ENCODE data around the gene RYR2.
"Not testable (repeated sequence)": the region's sequence is repeated elsewhere in the genome, so short reads cannot be mapped to it uniquely, and the experiment has no call there.

The RYR2 gene

GRCh38 chr1:237074371-237075117 lies 32.6 kb downstream of the RYR2 start:
- peak; percentile 7 for DNase-seq (ENCODE audit: low read depth, low spot score)

DNA sequence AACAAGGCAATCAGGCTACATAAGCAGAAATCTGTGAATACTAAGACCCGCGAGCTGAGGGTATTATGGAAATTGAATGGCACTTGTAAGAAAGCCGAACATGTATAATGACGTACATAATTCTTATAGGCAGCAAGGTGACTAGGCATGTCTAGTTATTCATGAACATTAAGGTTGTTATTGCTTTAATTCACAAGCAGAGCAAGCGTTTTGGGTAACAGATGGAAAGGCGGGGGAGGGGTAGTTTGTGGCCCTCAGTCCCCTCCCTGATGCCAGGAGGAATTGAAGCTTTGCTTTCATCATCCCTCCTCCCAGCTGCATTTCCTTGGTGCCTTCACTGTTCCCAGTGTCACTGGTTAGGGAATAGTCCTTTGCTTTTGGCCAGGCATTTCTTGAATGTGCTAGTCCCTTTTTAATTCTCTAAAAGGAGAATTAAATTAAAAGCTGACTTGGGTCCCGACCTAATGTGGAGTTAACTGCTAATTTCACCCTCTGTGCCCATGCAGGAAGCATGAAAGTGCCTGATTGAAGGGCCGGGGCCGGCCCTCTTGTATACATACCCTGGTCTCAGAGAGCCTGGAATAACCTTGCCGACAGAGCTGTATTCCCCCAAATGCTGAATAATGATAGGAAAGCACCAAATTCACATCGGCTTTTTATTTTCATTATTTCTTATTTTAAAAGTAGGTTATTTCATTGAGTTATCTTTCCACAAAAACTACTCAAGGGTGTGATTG lies 42.5 kb downstream of the RYR2 start:
- no peak for DNase-seq (ENCODE audit: low read depth, low spot score)

GRCh38 chr1:237091691-237092090 lies 49.7 kb downstream of the RYR2 start:
- DNase-seq (ENCODE audit: low read depth, low spot score): no peak

- DNase-seq (ENCODE audit: low read depth, low spot score): no peak
Measured at GRCh38 chr1:237093691-237094090, 51.7 kb downstream of the RYR2 start.

GRCh38 chr1:237098541-237098940 lies 56.6 kb downstream of the RYR2 start:
- DNase-seq (ENCODE audit: low read depth, low spot score): no peak

GRCh38 chr1:237103021-237103420 lies 61.0 kb downstream of the RYR2 start:
- no peak for DNase-seq (ENCODE audit: low read depth, low spot score)

GRCh38 chr1:237104096-237104495 lies 62.1 kb downstream of the RYR2 start:
- DNase-seq (ENCODE audit: low read depth, low spot score): no peak

GRCh38 chr1:237105826-237106225 lies 63.8 kb downstream of the RYR2 start:
- DNase-seq (ENCODE audit: low read depth, low spot score): no peak

DNA sequence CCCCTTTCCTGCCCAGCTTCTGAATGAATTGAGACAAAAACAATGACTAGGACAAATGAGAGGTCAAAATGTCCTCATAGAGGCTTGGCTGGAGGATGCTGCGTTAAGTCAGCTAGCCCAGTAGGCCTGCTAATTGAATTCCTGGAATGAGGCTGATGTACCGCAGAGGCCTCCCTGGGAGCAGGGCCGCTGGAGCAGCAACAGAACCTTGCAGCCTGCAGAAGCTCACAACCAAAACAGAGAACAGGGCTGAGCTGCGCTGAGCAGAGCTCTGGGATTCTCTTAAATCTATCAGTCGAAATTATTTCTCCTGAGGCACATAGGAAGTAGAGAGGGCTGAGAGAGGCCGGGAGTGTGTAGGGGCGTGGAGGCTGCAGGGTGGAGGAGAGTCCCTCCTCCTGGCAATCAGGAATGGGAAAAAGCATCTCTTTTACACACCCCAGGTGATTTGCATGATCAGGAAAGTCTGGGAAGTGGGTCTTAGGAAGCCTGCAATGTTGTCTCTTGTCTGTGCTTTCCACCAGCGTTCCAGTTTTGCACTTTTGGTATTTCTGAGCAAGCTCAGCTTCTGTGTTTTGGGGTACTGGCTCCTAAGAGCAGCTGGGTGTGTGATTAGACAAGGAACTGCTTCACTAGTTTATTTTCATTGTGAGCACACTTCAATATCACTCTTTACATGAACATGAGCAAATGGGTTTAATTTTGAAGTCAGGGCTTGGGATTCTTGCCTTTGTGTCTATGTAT lies 66.5 kb downstream of the RYR2 start:
- peak; percentile 47 for DNase-seq (ENCODE audit: low read depth, low spot score)

DNA sequence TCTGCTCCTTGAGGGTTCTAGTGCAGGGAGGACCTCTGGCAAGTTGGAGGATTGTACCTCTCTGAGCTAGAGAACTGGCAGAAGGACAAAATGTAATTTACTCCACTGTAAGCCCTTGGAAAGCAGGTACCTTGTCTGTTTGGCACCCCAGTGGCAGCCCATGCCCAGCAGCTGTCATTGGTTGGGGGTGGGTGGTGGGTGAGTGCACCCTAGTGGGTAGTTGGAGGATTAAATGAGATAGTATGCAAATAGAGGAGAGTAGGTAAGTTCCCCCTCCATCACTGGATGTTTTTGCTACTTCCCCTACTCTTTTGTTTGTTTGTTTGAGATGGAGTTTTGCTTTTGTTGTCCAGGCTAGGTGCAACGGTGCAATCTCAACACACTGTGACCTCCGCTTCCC lies 69.8 kb downstream of the RYR2 start:
- DNase-seq (ENCODE audit: low read depth, low spot score): no peak

GRCh38 chr1:237112663-237113062 lies 70.7 kb downstream of the RYR2 start:
- no peak for DNase-seq (ENCODE audit: low read depth, low spot score)

GRCh38 chr1:237115035-237115434 lies 73.1 kb downstream of the RYR2 start:
- peak; percentile 50 for DNase-seq (ENCODE audit: low read depth, low spot score)

GRCh38 chr1:237119091-237119490 lies 77.1 kb downstream of the RYR2 start:
- no peak for DNase-seq (ENCODE audit: low read depth, low spot score)

- no peak for DNase-seq (ENCODE audit: low read depth, low spot score)
Measured at GRCh38 chr1:237120683-237121082, 78.7 kb downstream of the RYR2 start.

- DNase-seq (ENCODE audit: low read depth, low spot score): peak; percentile 18
Measured at GRCh38 chr1:237124856-237125462, 83.0 kb downstream of the RYR2 start.

DNA sequence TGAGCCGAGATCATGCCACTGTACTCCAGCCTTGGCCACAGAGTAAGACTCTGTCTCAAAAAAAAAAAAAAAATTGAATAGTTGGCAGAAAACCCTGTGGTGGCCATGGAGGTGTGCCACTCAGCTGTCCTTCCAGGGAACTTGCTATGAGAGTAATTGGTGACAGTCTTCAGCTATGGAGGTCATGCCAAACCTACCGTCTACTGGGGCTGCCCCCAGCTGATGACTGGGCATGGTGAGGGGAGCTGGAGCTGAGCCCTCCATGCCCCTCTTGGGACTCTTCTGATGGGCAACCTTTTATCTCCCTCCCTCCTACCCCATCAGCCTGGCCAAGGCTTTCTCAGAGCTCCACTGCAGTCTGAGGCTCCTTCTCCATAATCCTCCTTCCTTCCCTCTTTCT lies 84.2 kb downstream of the RYR2 start:
- DNase-seq (ENCODE audit: low read depth, low spot score): no peak

DNA sequence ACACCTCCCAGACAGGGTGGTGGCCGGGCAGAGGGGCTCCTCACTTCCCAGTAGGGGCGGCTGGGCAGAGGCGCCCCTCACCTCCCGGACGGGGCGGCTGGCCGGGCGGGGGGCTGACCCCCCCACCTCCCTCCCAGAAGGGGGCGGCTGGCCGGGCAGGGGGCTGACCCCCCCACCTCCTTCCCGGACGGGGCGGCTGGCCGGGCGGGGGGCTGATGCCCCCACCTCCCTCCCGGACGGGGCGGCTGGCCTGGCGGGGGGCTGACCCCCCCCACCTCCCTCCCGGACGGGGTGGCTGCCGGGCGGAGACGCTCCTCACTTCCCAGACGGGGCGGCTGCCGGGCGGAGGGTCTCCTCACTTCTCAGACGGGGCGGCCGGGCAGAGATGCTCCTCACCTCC lies 85.3 kb downstream of the RYR2 start:
- not testable (repeated sequence) for DNase-seq (ENCODE audit: low read depth, low spot score)

GRCh38 chr1:237133921-237134320 lies 91.9 kb downstream of the RYR2 start:
- DNase-seq (ENCODE audit: low read depth, low spot score): no peak

- no peak for DNase-seq (ENCODE audit: low read depth, low spot score)
Measured at GRCh38 chr1:237134929-237135328, 92.9 kb downstream of the RYR2 start.

GRCh38 chr1:237138551-237138950 lies 96.6 kb downstream of the RYR2 start:
- DNase-seq (ENCODE audit: low read depth, low spot score): no peak

DNA sequence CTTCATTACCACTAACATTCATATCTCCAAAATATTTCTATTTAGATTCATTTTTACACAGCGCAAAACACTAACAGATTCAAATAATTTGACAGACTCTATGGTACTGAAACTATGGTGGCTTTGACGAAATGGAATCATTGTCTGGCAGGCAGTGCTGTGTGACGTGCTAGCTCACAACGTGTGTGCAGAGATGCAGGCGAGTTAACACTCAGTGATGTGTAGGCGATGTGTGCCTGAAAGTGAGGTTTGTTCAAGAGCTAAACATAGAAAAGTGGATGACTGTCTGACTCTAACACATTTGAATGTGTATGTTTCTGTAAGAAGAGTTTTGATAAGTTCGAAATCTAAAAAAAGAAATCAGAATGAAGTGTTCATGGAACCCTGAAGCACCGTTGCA lies 97.7 kb downstream of the RYR2 start:
- no peak for DNase-seq (ENCODE audit: low read depth, low spot score)

- no peak for DNase-seq (ENCODE audit: low read depth, low spot score)
Measured at GRCh38 chr1:237140986-237141385, 99.0 kb downstream of the RYR2 start.

Data from ELF-1 (cell line).